Left lung (tissue), 10 donors: ENCODE measurements around the gene EXD1. TPM values are rescaled to one million over a fixed set of nuclear protein-coding genes. Genes with fewer than 3 reads are reported as not detected.

ENCODE experiments used
- ATAC-seq: fragments of 200-7000 bp; cut with Tn5 transposase; one replicate; pipeline ENCODE4 v1.9.1; 2020; ENCODE audit warnings: moderate library complexity
- DNase-seq, 4 donors: peaks; one replicate each; pipeline ENCODE4 v3.0.0-alpha.2; 2013 to 2020
- H3K27ac ChIP-seq, 2 donors: fragments of 200-600 bp; sonication (generic) in 1 of 2; one replicate each; pipeline versions ENCODE4 v1.5.0 to v1.8.0; 2020 to 2021
- H3K27me3 ChIP-seq, 2 donors: fragments of 200-600 bp; sonication (generic) in 1 of 2; one replicate each; pipeline versions ENCODE4 v1.5.0 to v1.8.0; 2020 to 2021
- H3K36me3 ChIP-seq, 2 donors: fragments of 200-600 bp; sonication (generic) in 1 of 2; one replicate each; pipeline versions ENCODE4 v1.5.0 to v1.8.0; 2020 to 2021
- H3K4me1 ChIP-seq, 2 donors: fragments of 200-600 bp; one replicate each; pipeline ENCODE4 v1.8.0; 2021
- H3K4me3 ChIP-seq, 2 donors: fragments of 200-600 bp; sonication (generic) in 1 of 2; one replicate each; pipeline versions ENCODE4 v1.5.0 to v1.8.0; 2020 to 2021; ENCODE audit warnings: mild to moderate bottlenecking in 1 of 2
- H3K9me3 ChIP-seq, 2 donors: fragments of 200-600 bp; sonication (generic) in 1 of 2; one replicate each; pipeline versions ENCODE4 v1.5.0 to v1.8.0; 2020 to 2021
- intact Hi-C, 2 donors: fragments of 100-400 bp; cut with DNase I; formaldehyde crosslinking; loops; one replicate each; pipeline versions ENCODE4 v1.11.2 to v1.14.2; 2022
- polyA plus RNA-seq, 6 donors: library from polyadenylated mRNA; unstranded; fragments of 120-200 nt; gene quantifications; one replicate each; pipeline ENCODE4 v1.2.1, GENCODE V29; 2013; ENCODE audit not compliant: insufficient read length in 6 of 6
- total RNA-seq, 2 donors: library from RNA; stranded (reverse); fragmentation: NEBNext Ultra II Directional; extraction: Animal tissue kit (Norgen Biotek cat#: 25700); gene quantifications; one replicate each; pipeline ENCODE4 v1.2.1, GENCODE V29; 2021
- TF ChIP-seq, protein P1 (sequence below), 2 donors: fragments of 200-600 bp; sonication (generic) in 1 of 2; IDR thresholded peaks; one replicate each; pipeline versions ENCODE4 v1.5.0 to v1.8.0; 2021; ENCODE audit warnings: antibody characterized with exemption in 2 of 2
- donor health status: DM: no; HTN: yes; CAD: no.
- donor health status: DM: no; HTN: no; CAD: no.

The EXD1 gene
- total and polyA plus RNA-seq, 8 donors, result 0.06 TPM; not detected in 7

DNA sequence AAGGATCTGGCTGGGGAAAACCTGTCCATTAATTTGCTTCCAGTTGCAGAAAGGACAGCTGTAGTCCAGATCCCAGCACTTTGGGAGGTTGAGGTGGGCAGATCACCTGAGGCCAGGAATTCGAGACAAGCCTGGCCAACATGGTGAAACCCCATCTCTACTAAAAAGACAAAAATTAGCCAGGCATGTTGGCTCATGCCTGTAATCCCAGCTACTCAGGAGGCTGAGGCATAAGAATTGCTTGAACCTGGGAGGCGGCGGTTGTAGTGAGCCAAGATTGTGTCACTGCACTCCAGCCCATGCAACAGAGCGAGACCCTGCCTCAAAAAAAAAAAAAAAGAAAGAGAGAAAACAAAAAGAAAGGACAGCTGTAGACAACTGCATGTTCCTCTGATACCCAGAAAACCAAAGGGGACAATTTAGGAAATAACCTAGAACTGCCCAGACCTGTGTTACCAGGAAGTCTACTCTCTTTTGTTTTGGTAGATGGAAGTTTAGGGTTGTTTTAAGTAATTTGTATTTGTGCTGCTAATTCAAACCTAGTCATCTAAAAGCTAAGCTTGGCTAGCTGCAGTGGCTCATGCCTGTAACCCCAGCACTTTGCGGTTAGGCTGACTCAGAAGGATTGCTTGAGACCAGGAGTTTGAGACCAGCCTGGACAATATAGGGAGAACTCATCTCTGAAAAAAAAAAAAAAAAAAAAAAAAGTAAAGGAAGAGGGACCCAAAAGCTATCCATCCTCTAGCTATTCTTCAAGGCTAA is 22.7 kb downstream of the EXD1 start:
- no peak for ATAC-seq
- H3K4me3 ChIP-seq, result no peak overlapping the region
- intact Hi-C loops, result no loop called here
- no peaks in the 10 kb centered on the region for H3K4me1 ChIP-seq
- no peak for DNase-seq
- TF ChIP-seq, protein P1, sequence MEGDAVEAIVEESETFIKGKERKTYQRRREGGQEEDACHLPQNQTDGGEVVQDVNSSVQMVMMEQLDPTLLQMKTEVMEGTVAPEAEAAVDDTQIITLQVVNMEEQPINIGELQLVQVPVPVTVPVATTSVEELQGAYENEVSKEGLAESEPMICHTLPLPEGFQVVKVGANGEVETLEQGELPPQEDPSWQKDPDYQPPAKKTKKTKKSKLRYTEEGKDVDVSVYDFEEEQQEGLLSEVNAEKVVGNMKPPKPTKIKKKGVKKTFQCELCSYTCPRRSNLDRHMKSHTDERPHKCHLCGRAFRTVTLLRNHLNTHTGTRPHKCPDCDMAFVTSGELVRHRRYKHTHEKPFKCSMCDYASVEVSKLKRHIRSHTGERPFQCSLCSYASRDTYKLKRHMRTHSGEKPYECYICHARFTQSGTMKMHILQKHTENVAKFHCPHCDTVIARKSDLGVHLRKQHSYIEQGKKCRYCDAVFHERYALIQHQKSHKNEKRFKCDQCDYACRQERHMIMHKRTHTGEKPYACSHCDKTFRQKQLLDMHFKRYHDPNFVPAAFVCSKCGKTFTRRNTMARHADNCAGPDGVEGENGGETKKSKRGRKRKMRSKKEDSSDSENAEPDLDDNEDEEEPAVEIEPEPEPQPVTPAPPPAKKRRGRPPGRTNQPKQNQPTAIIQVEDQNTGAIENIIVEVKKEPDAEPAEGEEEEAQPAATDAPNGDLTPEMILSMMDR (IDR thresholded peaks at IDR 0.05), result no peak
- H3K36me3 ChIP-seq, result no peaks in the 10 kb centered on the region
- no peaks in the 10 kb centered on the region for H3K9me3 ChIP-seq
- H3K27ac ChIP-seq, result no peak overlapping the region
- H3K27me3 ChIP-seq, result no peaks in the 10 kb centered on the region

DNA sequence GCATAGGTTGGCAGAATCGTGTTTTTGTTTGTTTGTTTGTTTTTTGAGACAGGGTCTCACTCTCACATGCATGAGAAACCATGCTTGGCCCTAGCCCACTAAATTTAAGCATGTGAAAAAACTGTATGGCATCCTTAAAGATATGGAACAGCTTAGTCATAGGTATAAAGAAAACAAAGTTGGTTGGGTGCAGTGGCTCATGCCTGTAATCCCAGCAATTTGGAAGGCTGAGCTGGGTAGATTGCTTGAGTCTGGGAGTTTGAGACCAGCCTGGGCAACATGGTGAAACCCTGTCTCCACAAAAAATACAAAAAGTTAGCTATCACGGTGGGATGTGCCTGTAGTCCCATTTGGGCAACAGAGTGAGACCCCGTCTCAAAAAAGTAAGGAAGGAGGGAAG is 25.2 kb downstream of the EXD1 start:
- no peaks in the 10 kb centered on the region for H3K4me1 ChIP-seq
- H3K36me3 ChIP-seq, result no peaks in the 10 kb centered on the region
- H3K27me3 ChIP-seq, result no peaks in the 10 kb centered on the region
- no peaks in the 10 kb centered on the region for H3K9me3 ChIP-seq
- H3K27ac ChIP-seq, result no peak overlapping the region
- intact Hi-C loops, result no loop called here
- no peak overlapping the region for H3K4me3 ChIP-seq
- DNase-seq (no peak), ATAC-seq (no peak)
- TF ChIP-seq, protein P1 (IDR thresholded peaks at IDR 0.05), result no peak

DNA sequence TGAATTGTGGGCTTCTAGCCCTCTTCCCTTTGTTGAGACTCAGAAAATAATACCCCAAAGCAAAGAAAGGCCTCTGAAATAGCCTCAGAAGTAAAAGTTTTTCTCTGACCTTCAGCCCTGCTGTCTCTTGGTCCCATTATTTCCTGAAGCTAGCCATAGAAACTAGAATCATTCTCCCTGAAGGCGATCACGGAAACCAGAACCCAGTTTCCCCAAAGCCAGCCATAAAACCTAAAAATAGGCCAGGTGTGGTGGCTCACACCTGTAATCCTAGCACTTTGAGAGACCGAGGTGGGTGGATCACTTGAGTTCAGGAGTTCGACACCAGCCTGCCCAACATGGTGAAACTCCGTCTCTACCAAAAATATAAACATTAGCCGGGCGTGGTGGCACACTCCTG is 27.2 kb downstream of the EXD1 start:
- DNase-seq (no peak), ATAC-seq (no peak)
- Histone ChIP-seq H3K27ac (no peak overlapping the region), H3K4me3 (no peak overlapping the region), H3K36me3 (no peaks in the 10 kb centered on the region), H3K4me1 (no peaks in the 10 kb centered on the region), H3K9me3 (no peaks in the 10 kb centered on the region), H3K27me3 (no peaks in the 10 kb centered on the region)
- TF ChIP-seq, protein P1 (IDR thresholded peaks at IDR 0.05), result no peak
- intact Hi-C loops, result no loop called here

DNA sequence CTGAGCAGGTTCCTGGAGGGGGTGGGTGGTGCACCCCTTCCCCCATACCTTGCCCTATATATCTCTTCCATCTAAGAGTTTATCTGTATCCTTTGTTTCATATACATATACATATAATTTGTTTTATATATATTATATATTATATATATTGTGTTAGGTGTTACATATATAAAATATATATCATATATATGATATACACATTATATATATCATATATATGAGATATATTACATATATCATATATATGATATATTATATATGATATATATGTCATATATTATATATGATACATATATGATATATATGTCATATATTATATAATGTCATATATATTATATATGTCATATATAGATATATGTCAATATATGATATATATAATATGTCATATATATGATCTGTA is 31.1 kb downstream of the EXD1 start:
- intact Hi-C loops, result no loop called here
- no peaks in the 10 kb centered on the region for H3K36me3 ChIP-seq
- H3K4me3 ChIP-seq, result no peak overlapping the region
- H3K9me3 ChIP-seq, result no peaks in the 10 kb centered on the region
- ATAC-seq, result no peak
- H3K27me3 ChIP-seq, result no peaks in the 10 kb centered on the region
- TF ChIP-seq, protein P1 (IDR thresholded peaks at IDR 0.05), result no peak
- no peak overlapping the region for H3K27ac ChIP-seq
- no peaks in the 10 kb centered on the region for H3K4me1 ChIP-seq
- no peak for DNase-seq

DNA sequence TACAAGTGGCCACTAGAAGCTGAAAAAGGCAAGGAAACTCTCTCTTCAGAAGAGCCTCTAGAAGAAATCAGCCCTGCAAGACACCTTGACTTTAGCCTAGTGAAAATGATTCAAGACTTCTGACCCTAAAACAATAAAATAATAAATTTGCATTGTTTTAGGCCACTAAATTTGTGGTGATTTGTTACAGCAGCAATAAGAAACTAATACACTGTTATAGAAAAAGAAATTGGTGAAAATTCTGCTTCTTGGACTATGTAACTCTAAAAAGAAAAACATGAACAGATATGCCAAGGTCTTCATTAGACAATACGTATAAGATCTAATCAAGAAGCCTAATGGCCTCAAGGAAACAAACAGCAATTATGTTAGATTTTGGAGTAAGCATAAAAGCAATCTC is 36.1 kb downstream of the EXD1 start:
- intact Hi-C loops, result no loop called here
- DNase-seq, result no peak
- Histone ChIP-seq H3K27me3 (no peaks in the 10 kb centered on the region), H3K9me3 (no peaks in the 10 kb centered on the region), H3K4me1 (peaks cover 0 to 8% of the 10 kb centered on the region in 2 donors), H3K36me3 (no peaks in the 10 kb centered on the region), H3K27ac (no peak overlapping the region), H3K4me3 (no peak overlapping the region)
- TF ChIP-seq, protein P1 (IDR thresholded peaks at IDR 0.05), result no peak
- ATAC-seq, result no peak
